H9 (cell line): ENCODE data around the gene IRS2. TPM values are rescaled to one million over a fixed set of nuclear protein-coding genes. Genes with fewer than 3 reads are reported as not detected.

Source experiments
- DNase-seq: peaks from one replicate; pipeline ENCODE4 v3.0.0-alpha.2; 2017
- H2AFZ ChIP-seq: one replicate; pipeline ENCODE4 v1.6.1; 2013; ENCODE audit warnings: mild to moderate bottlenecking, low read length, control low read depth, moderate library complexity
- H2AK5ac ChIP-seq: 2 replicates; pipeline ENCODE4 v1.6.1; 2013; ENCODE audit warnings: low read length, control low read depth, mixed read lengths; ENCODE audit not compliant: insufficient read length
- H2BK120ac ChIP-seq: one replicate; pipeline ENCODE4 v1.6.1; 2013; ENCODE audit warnings: low read depth, mild to moderate bottlenecking, low read length, control low read depth, inconsistent platforms; ENCODE audit not compliant: poor library complexity, severe bottlenecking
- H2BK12ac ChIP-seq: 2 replicates; pipeline ENCODE4 v1.6.1; 2013; ENCODE audit warnings: low read length, control low read depth, mixed read lengths, low read depth; ENCODE audit not compliant: insufficient read length
- H2BK15ac ChIP-seq: 2 replicates; pipeline ENCODE4 v1.6.1; 2013; ENCODE audit warnings: low read depth, low read length, control low read depth
- H2BK20ac ChIP-seq: one replicate; pipeline ENCODE4 v1.6.1; 2013; ENCODE audit warnings: low read depth, mild to moderate bottlenecking, low read length, control low read depth, inconsistent platforms; ENCODE audit not compliant: poor library complexity, severe bottlenecking
- H2BK5ac ChIP-seq: 2 replicates; pipeline ENCODE4 v1.6.1; 2013; ENCODE audit warnings: low read length, control low read depth, mixed read lengths; ENCODE audit not compliant: insufficient read length
- H3K14ac ChIP-seq: 2 replicates; pipeline ENCODE4 v1.6.1; 2013; ENCODE audit warnings: low read length, control low read depth; ENCODE audit not compliant: insufficient read depth
- H3K18ac ChIP-seq: 2 replicates; pipeline ENCODE4 v1.6.1; 2013; ENCODE audit warnings: low read depth, mild to moderate bottlenecking, mixed read lengths, low read length, control low read depth; ENCODE audit not compliant: insufficient read length
- H3K23ac ChIP-seq: 2 replicates; pipeline ENCODE4 v1.6.1; 2013; ENCODE audit warnings: low read length, control low read depth, mixed read lengths, low read depth; ENCODE audit not compliant: insufficient read length
- H3K23me2 ChIP-seq: 2 replicates; pipeline ENCODE4 v1.6.1; 2013; ENCODE audit warnings: low read depth, mild to moderate bottlenecking, mixed read lengths, low read length, control low read depth; ENCODE audit not compliant: insufficient read length, poor library complexity, severe bottlenecking
- H3K27ac ChIP-seq: 2 replicates; pipeline ENCODE4 v1.5.1; 2013; ENCODE audit warnings: low read length, control low read depth, mixed read lengths, low read depth; ENCODE audit not compliant: insufficient read length
- H3K27me3 ChIP-seq: 2 replicates; pipeline ENCODE4 v1.6.1; 2013; ENCODE audit warnings: low read length, control low read depth, inconsistent platforms; ENCODE audit not compliant: insufficient read depth
- H3K4ac ChIP-seq: 2 replicates; pipeline ENCODE4 v1.6.1; 2013; ENCODE audit warnings: low read depth, mild to moderate bottlenecking, control low read depth, inconsistent platforms, low read length, moderate library complexity
- H3K4me1 ChIP-seq: 2 replicates; pipeline ENCODE4 v1.6.1; 2013; ENCODE audit warnings: low read length, control low read depth, inconsistent platforms; ENCODE audit not compliant: insufficient read depth
- H3K4me2 ChIP-seq: 2 replicates; pipeline ENCODE4 v1.6.1; 2013; ENCODE audit warnings: low read length, control low read depth, mixed read lengths; ENCODE audit not compliant: insufficient read length, insufficient read depth
- H3K56ac ChIP-seq: 2 replicates; pipeline ENCODE4 v1.6.1; 2013; ENCODE audit warnings: low read depth, mild to moderate bottlenecking, mixed read lengths, low read length, control low read depth; ENCODE audit not compliant: insufficient read length
- H3K79me1 ChIP-seq: 2 replicates; pipeline ENCODE4 v1.6.1; 2013; ENCODE audit warnings: low read depth, mild to moderate bottlenecking, moderate library complexity, low read length, control low read depth, inconsistent platforms; ENCODE audit not compliant: insufficient read depth, poor library complexity, severe bottlenecking
- H3K79me2 ChIP-seq: 2 replicates; pipeline ENCODE4 v1.6.1; 2013; ENCODE audit warnings: low read length, control low read depth, inconsistent platforms; ENCODE audit not compliant: insufficient read depth
- H3K9ac ChIP-seq: 2 replicates; pipeline ENCODE4 v1.6.1; 2013; ENCODE audit warnings: low read length, control low read depth, mixed read lengths; ENCODE audit not compliant: insufficient read length; ENCODE audit errors: extremely low read depth
- H3K9me3 ChIP-seq: one replicate; pipeline ENCODE4 v1.6.1; 2013; ENCODE audit warnings: low read depth, low read length, inconsistent platforms; ENCODE audit not compliant: control insufficient read depth
- H3T11ph ChIP-seq: one replicate; pipeline ENCODE4 v1.6.1; 2013; ENCODE audit warnings: mild to moderate bottlenecking, low read length, control low read depth, inconsistent platforms
- H4K20me1 ChIP-seq: one replicate; pipeline ENCODE4 v1.6.1; 2013; ENCODE audit not compliant: control insufficient read depth, insufficient read length, insufficient read depth
- H4K5ac ChIP-seq: 2 replicates; pipeline ENCODE4 v1.6.1; 2013; ENCODE audit warnings: low read depth, mild to moderate bottlenecking, mixed read lengths, low read length, control low read depth; ENCODE audit not compliant: insufficient read length
- H4K8ac ChIP-seq: replicated peaks from 2 replicates; pipeline ENCODE4 v1.6.1; 2013; ENCODE audit warnings: low read length, control low read depth, mixed read lengths, low read depth; ENCODE audit not compliant: insufficient read length
- H4K91ac ChIP-seq: 2 replicates; pipeline ENCODE4 v1.6.1; 2013; ENCODE audit warnings: low read depth, mild to moderate bottlenecking, moderate library complexity, mixed read lengths, low read length, control low read depth; ENCODE audit not compliant: insufficient read length
- H3K27ac Mint-ChIP-seq, 3 experiments: 2 replicates in 2 of 3; 3 replicates in 1 of 3; pipeline ENCODE4 v1.8.0; 2020 to 2021; ENCODE audit warnings: mixed read lengths in 3 of 3, mild to moderate bottlenecking in 1 of 3, moderate library complexity in 1 of 3
- H3K27me3 Mint-ChIP-seq: 2 replicates; pipeline ENCODE4 v1.8.0; 2021; ENCODE audit warnings: low read depth, mild to moderate bottlenecking, moderate library complexity, mixed read lengths
- H3K36me3 Mint-ChIP-seq, 3 experiments: 2 replicates in 2 of 3; 3 replicates in 1 of 3; pipeline ENCODE4 v1.8.0; 2020 to 2021; ENCODE audit warnings: low read depth in 3 of 3, mixed read lengths in 3 of 3; ENCODE audit not compliant: insufficient read depth in 1 of 3
- H3K4me1 Mint-ChIP-seq, 2 experiments: 2 replicates each; pipeline ENCODE4 v1.8.0; 2020; ENCODE audit warnings: mixed read lengths in 2 of 2
- H3K4me3 Mint-ChIP-seq, 2 experiments: 2 replicates in 1 of 2; 3 replicates in 1 of 2; pipeline ENCODE4 v1.8.0; 2020 to 2021; ENCODE audit warnings: mild to moderate bottlenecking in 2 of 2, mixed read lengths in 2 of 2, moderate library complexity in 1 of 2
- H3K9me3 Mint-ChIP-seq, 2 experiments: 2 replicates in 1 of 2; 3 replicates in 1 of 2; pipeline ENCODE4 v1.8.0; 2020; ENCODE audit warnings: mild to moderate bottlenecking in 2 of 2, mixed read lengths in 2 of 2, moderate library complexity in 1 of 2
- WGBS: extraction: QIAGEN DNeasy Blood & Tissue Kit; methylation state at CpG from one replicate; pipeline ENCODE4 v1.1.7; 2013; ENCODE audit warnings: missing lambda C conversion rate, low lambda C conversion rate, mixed read lengths; ENCODE audit not compliant: insufficient read length; ENCODE audit errors: extremely low coverage; 5-methylcytosine and 5-hydroxymethylcytosine counted together
- total RNA-seq: library from RNA; stranded (reverse); gene quantifications from 2 replicates; pipeline ENCODE4 v1.2.1, GENCODE V29; 2021
- TF ChIP-seq, protein P1 (sequence below): fragments of 200-600 bp; sonication (generic); conservative IDR thresholded peaks from 3 replicates; pipeline ENCODE4 v1.8.0; 2021; ENCODE audit warnings: antibody characterized with exemption, mild to moderate bottlenecking

IRS2 gene
- total RNA-seq, 1 experiment from 2014 or later: 10.1 TPM

DNA sequence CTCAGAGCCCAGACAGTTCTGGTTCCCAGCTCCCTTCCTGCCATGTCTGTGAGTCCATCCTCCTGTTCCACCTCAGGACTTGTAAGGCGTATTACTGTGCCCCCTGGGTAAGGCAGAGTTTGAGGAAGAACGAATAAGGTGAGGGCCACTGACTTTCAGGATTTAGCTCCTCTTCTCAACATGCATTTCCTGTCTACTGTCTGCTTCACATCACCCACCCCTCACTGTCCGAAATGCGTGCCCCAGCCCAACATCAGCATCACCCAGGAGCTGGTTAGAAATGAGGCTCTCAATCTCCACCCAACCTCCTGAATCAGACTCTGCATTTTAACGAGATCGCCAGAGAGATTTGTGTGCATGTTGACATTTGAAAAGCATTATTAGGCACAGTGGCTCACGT, 44.4 kb downstream of the IRS2 start:
- TF ChIP-seq, protein P1, sequence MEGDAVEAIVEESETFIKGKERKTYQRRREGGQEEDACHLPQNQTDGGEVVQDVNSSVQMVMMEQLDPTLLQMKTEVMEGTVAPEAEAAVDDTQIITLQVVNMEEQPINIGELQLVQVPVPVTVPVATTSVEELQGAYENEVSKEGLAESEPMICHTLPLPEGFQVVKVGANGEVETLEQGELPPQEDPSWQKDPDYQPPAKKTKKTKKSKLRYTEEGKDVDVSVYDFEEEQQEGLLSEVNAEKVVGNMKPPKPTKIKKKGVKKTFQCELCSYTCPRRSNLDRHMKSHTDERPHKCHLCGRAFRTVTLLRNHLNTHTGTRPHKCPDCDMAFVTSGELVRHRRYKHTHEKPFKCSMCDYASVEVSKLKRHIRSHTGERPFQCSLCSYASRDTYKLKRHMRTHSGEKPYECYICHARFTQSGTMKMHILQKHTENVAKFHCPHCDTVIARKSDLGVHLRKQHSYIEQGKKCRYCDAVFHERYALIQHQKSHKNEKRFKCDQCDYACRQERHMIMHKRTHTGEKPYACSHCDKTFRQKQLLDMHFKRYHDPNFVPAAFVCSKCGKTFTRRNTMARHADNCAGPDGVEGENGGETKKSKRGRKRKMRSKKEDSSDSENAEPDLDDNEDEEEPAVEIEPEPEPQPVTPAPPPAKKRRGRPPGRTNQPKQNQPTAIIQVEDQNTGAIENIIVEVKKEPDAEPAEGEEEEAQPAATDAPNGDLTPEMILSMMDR: no peak
- Histone ChIP-seq H3K4me2 (no peak overlapping the region), H2BK12ac (no peak overlapping the region), H2AK5ac (no peak overlapping the region), H3K18ac (no peak overlapping the region), H2BK120ac (no peak overlapping the region), H3K56ac (no peak overlapping the region), H3T11ph (no peak overlapping the region), H3K23ac (no peak overlapping the region), H2AFZ (no peak overlapping the region), H3K4me1 (peaks cover 4% of the 10 kb centered on the region; the same call in 1 of the 2 replicates), H3K27me3 (no peaks in the 10 kb centered on the region), H3K14ac (no peak overlapping the region), H3K4ac (no peak overlapping the region), H4K5ac (no peak overlapping the region), H3K9me3 (no peaks in the 10 kb centered on the region), H3K27ac (no peak overlapping the region), H3K9ac (no peak overlapping the region), H4K20me1 (no peaks in the 10 kb centered on the region), H2BK5ac (no peak overlapping the region), H2BK15ac (no peak overlapping the region), H2BK20ac (no peak overlapping the region), H3K79me2 (no peaks in the 10 kb centered on the region), H4K8ac (no peak overlapping the region), H3K79me1 (no peaks in the 10 kb centered on the region), H3K23me2 (no peaks in the 10 kb centered on the region), H4K91ac (no peak overlapping the region)
- WGBS: no CpG with 5 or more reads among the region's 7 CpGs
- H3K27me3 Mint-ChIP-seq: no peaks in the 10 kb centered on the region; the same call in 1 of the 2 replicates
- no peak for DNase-seq
- H3K9me3 Mint-ChIP-seq: no peaks in the 10 kb centered on the region; a peak in 1 of 5 replicates
- peaks cover 12 to 17% of the 10 kb centered on the region in 2 experiments for H3K4me1 Mint-ChIP-seq
- no peaks in the 10 kb centered on the region; a peak in 1 of 7 replicates for H3K36me3 Mint-ChIP-seq
- no peak overlapping the region for H3K4me3 Mint-ChIP-seq
- no peak overlapping the region; a peak in 1 of 7 replicates for H3K27ac Mint-ChIP-seq
